Occipital lobe (tissue), 2 donors: ENCODE measurements around the gene MED8. TPM values are rescaled to one million over a fixed set of nuclear protein-coding genes. Genes with fewer than 3 reads are reported as not detected.

Experiments
- DNase-seq: peaks from one replicate; lab custom pipeline; 2025; lab: John Stamatoyannopoulos, UW
- total RNA-seq: library from RNA; depleted of rRNA; stranded (reverse); fragments of >200 nt; gene quantifications from one replicate; pipeline ENCODE4 v1.2.3, GENCODE V29; 2014

MED8 gene
- total RNA-seq, 1 donor from 2014 or later, result 20.7 TPM

- DNase-seq, result no peak
Measured at GRCh38 chr1:43334453-43335205, 55.0 kb downstream of the MED8 start.

Other genes starting within 250 kb of the MED8 start
- 46.8 TPM for gene EBNA1BP2, start 217.5 kb downstream of the MED8 start, total RNA-seq
- 1.4 TPM for gene CFAP57, start 217.5 kb downstream of the MED8 start, total RNA-seq
- 0.78 TPM for gene TMEM125, start 119.8 kb downstream of the MED8 start, total RNA-seq
- not detected for gene C1orf210, start 104.2 kb downstream of the MED8 start, total RNA-seq
- gene TIE1, start 88.8 kb downstream of the MED8 start, total RNA-seq, result 7.0 TPM
- not detected for gene MPL, start 52.0 kb downstream of the MED8 start, total RNA-seq
- 4.2 TPM for gene CDC20, start 30.8 kb downstream of the MED8 start, total RNA-seq
- gene ELOVL1, start 21.8 kb downstream of the MED8 start, total RNA-seq, result 7.0 TPM
- gene SZT2, start 99 bp upstream of the MED8 start, total RNA-seq, result 17.3 TPM
- gene HYI, start 64.1 kb upstream of the MED8 start, total RNA-seq, result 32.1 TPM
- 37.6 TPM for gene PTPRF, start 141.1 kb upstream of the MED8 start, total RNA-seq